ENCODE results near the gene FABP2.
"Not testable (repeated sequence)": the region's sequence is repeated elsewhere in the genome, so short reads cannot be mapped to it uniquely, and the experiment has no call there.

FABP2 gene

DNA sequence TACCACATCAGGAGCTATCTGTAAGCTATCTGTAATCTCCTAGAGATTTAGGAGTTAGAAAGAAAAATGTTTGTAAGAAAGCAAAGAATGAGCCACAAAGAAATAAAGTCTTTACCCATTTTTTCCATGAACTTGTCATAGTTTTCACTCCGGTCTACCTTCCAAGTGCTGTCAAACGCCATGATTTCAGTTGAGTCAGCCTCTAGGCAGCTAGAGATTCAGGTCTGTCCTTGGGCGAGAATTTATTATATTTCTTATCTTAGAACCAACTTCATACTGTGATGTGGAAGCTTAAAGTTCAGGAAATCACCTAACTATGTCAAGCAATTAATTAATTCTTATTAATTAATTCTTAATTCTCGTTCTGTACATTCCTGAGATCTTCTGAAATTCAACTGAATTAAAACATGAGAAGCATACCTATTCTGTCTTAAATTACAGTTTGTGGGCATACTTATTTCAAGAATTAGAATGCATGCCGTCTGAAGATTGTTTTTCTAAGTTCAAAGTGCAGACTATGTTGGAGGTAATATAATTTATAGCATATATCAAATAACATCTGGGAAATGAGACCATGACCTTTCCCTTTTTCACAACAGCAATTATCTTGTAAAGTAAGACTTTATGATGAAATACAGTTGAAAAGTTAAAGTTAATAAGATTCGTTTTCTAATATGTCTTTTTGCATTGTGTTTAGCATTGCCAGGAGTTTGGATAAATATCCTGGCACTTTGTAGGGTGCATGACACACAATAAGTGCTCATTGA is at the start of gene FABP2:
FABP2 (minus strand) TSS at position 218 of the 767 bp plus-strand sequence; CDS start at position 182, 36 bp downstream.
- DNase-seq (ENCODE audit: extremely low read depth, insufficient read length), result no peak
- no peak within 1 kb of the TSS for H3K4me3 ChIP-seq (replicated peaks; ENCODE audit: low read depth, low read length)
- H3K36me3 ChIP-seq (ENCODE audit: control insufficient read depth, insufficient read depth, low read length), result no peaks in the 10 kb centered on the region
- TF ChIP-seq CTCF (IDR thresholded peaks at IDR 0.05; ENCODE audit: insufficient read depth, low read length, poor library complexity, severe bottlenecking), result no peak
- H3K27me3 ChIP-seq (replicated peaks; ENCODE audit: control insufficient read depth, insufficient read depth, low read length), result no peaks in the 10 kb centered on the region

DNA sequence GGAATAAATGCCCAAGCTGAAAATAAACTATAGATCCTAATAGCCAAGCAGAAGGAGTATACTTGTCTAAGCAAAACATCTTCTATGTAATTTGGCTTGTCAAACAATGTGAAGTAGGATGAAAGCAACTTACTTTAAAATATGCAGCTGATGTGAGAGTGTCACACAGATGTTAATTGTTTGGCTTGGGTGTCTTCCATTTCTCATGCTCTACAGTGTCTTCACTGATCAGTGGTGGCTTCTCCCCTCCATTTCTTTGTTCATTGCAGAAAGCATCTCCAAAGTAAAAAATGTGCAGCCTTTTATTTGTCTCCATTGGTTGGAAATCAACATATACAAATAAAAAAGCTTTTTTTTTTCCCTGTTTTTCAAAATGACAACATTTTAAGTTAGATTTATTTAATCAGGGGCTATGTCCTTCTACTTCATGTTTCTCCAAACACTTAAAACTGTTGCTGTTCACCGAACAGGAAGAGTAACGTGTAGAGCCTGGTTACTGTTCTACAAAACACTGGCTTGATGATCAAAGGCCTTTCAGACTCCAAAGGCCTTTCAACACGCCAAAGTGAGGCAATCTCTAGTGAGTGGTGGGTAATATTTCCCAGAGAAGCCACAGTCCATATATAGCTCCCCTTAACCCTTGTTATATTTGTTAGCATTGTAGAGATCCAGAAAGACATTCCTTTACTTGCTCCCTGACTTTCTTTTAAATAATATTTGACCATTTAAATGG is 49.2 kb upstream of the FABP2 start:
- not testable (repeated sequence) for H3K4me3 ChIP-seq (replicated peaks; ENCODE audit: low read depth, low read length); DNase-seq (ENCODE audit: extremely low read depth, insufficient read length); H3K27me3 ChIP-seq (replicated peaks; ENCODE audit: control insufficient read depth, insufficient read depth, low read length); H3K36me3 ChIP-seq (ENCODE audit: control insufficient read depth, insufficient read depth, low read length)

DNA sequence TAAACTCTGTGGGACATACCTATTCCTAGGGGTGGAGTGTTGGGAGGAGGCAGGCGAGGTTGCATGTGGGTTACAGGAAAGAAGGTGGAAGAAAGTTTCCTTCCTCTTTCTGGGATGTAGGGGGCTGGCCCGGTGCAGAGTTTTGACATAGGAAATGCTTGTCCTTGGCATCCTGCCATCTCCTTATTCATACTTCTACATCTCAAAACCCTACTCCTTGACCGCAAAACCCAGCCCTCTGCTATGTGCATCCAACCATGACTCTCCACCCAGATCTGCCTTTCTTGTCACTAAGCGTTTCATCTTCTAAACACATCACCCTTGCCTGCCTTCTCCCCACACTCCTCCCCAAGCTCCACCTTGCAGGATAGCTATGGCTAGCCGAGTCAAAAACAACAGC is 48.5 kb upstream of the FABP2 start:
- H3K36me3 ChIP-seq (ENCODE audit: control insufficient read depth, insufficient read depth, low read length); DNase-seq (ENCODE audit: extremely low read depth, insufficient read length); H3K4me3 ChIP-seq (replicated peaks; ENCODE audit: low read depth, low read length): not testable (repeated sequence)

GRCh38 chr4:119366802-119367201 is 44.9 kb upstream of the FABP2 start:
- not testable (repeated sequence) for DNase-seq (ENCODE audit: extremely low read depth, insufficient read length); H3K27me3 ChIP-seq (replicated peaks; ENCODE audit: control insufficient read depth, insufficient read depth, low read length); H3K4me3 ChIP-seq (replicated peaks; ENCODE audit: low read depth, low read length); H3K36me3 ChIP-seq (ENCODE audit: control insufficient read depth, insufficient read depth, low read length)

More for the DNA sequence above, 48.5 kb upstream of the FABP2 start:
- not testable (repeated sequence) for H3K27me3 ChIP-seq (replicated peaks; ENCODE audit: control insufficient read depth, insufficient read depth, low read length)

- not testable (repeated sequence) for DNase-seq (ENCODE audit: extremely low read depth, insufficient read length); H3K27me3 ChIP-seq (replicated peaks; ENCODE audit: control insufficient read depth, insufficient read depth, low read length); H3K4me3 ChIP-seq (replicated peaks; ENCODE audit: low read depth, low read length); H3K36me3 ChIP-seq (ENCODE audit: control insufficient read depth, insufficient read depth, low read length)
These were observed 42.3 kb upstream of the FABP2 start for GRCh38 chr4:119364203-119364602.

GRCh38 chr4:119363372-119363771 is 41.4 kb upstream of the FABP2 start:
- DNase-seq (ENCODE audit: extremely low read depth, insufficient read length); H3K36me3 ChIP-seq (ENCODE audit: control insufficient read depth, insufficient read depth, low read length); H3K4me3 ChIP-seq (replicated peaks; ENCODE audit: low read depth, low read length); H3K27me3 ChIP-seq (replicated peaks; ENCODE audit: control insufficient read depth, insufficient read depth, low read length): not testable (repeated sequence)

GRCh38 chr4:119362413-119362812 is 40.5 kb upstream of the FABP2 start:
- not testable (repeated sequence) for H3K4me3 ChIP-seq (replicated peaks; ENCODE audit: low read depth, low read length); DNase-seq (ENCODE audit: extremely low read depth, insufficient read length); H3K27me3 ChIP-seq (replicated peaks; ENCODE audit: control insufficient read depth, insufficient read depth, low read length); H3K36me3 ChIP-seq (ENCODE audit: control insufficient read depth, insufficient read depth, low read length)

GRCh38 chr4:119359873-119360272 is 37.9 kb upstream of the FABP2 start:
- H3K36me3 ChIP-seq (ENCODE audit: control insufficient read depth, insufficient read depth, low read length); H3K4me3 ChIP-seq (replicated peaks; ENCODE audit: low read depth, low read length); DNase-seq (ENCODE audit: extremely low read depth, insufficient read length); H3K27me3 ChIP-seq (replicated peaks; ENCODE audit: control insufficient read depth, insufficient read depth, low read length): not testable (repeated sequence)

DNA sequence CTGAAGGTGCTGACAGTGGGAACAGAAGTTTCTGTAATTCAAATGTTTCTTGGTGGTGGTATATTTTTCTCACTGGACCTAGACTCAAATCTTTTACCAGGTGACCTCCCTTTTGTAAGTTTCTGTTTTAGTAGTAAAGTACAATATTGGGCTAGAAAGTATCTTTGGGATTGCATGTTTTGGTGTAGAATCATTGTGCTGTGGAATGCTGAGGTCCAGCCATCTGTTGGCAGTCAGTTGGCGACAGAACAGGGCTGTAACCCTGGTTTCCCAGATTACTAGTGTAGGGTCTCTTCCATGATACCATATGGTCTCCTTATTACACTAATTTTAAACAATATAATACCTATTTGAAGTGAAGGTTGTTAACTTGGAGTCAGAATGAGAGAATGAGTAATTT is 34.9 kb upstream of the FABP2 start:
- H3K36me3 ChIP-seq (ENCODE audit: control insufficient read depth, insufficient read depth, low read length); DNase-seq (ENCODE audit: extremely low read depth, insufficient read length); H3K27me3 ChIP-seq (replicated peaks; ENCODE audit: control insufficient read depth, insufficient read depth, low read length); H3K4me3 ChIP-seq (replicated peaks; ENCODE audit: low read depth, low read length): not testable (repeated sequence)

GRCh38 chr4:119356041-119356440 is 34.1 kb upstream of the FABP2 start:
- not testable (repeated sequence) for H3K4me3 ChIP-seq (replicated peaks; ENCODE audit: low read depth, low read length); H3K36me3 ChIP-seq (ENCODE audit: control insufficient read depth, insufficient read depth, low read length); DNase-seq (ENCODE audit: extremely low read depth, insufficient read length); H3K27me3 ChIP-seq (replicated peaks; ENCODE audit: control insufficient read depth, insufficient read depth, low read length)

- not testable (repeated sequence) for H3K27me3 ChIP-seq (replicated peaks; ENCODE audit: control insufficient read depth, insufficient read depth, low read length); DNase-seq (ENCODE audit: extremely low read depth, insufficient read length); H3K4me3 ChIP-seq (replicated peaks; ENCODE audit: low read depth, low read length); H3K36me3 ChIP-seq (ENCODE audit: control insufficient read depth, insufficient read depth, low read length)
These were observed 31.4 kb upstream of the FABP2 start for GRCh38 chr4:119353364-119353763.

GRCh38 chr4:119348169-119348568 is 26.2 kb upstream of the FABP2 start:
- not testable (repeated sequence) for H3K27me3 ChIP-seq (replicated peaks; ENCODE audit: control insufficient read depth, insufficient read depth, low read length); H3K36me3 ChIP-seq (ENCODE audit: control insufficient read depth, insufficient read depth, low read length); DNase-seq (ENCODE audit: extremely low read depth, insufficient read length); H3K4me3 ChIP-seq (replicated peaks; ENCODE audit: low read depth, low read length)

GRCh38 chr4:119343293-119343692 is 21.4 kb upstream of the FABP2 start:
- not testable (repeated sequence) for H3K36me3 ChIP-seq (ENCODE audit: control insufficient read depth, insufficient read depth, low read length); H3K4me3 ChIP-seq (replicated peaks; ENCODE audit: low read depth, low read length); DNase-seq (ENCODE audit: extremely low read depth, insufficient read length); H3K27me3 ChIP-seq (replicated peaks; ENCODE audit: control insufficient read depth, insufficient read depth, low read length)

All from GM06990 (cell line).